Progenitor cell of endocrine pancreas (in vitro differentiated cells): Measurements from ENCODE around the gene FXYD1. TPM values are rescaled to one million over a fixed set of nuclear protein-coding genes. Genes with fewer than 3 reads are reported as not detected.

Experiments
- DNase-seq: peaks from one replicate; pipeline ENCODE4 v3.0.0; 2021; ENCODE audit warnings: low spot score; ENCODE audit not compliant: unreplicated experiment
- H3K27ac Mint-ChIP-seq: 2 replicates; pipeline ENCODE4 v1.8.0; 2021; ENCODE audit warnings: mild to moderate bottlenecking, moderate library complexity, mixed read lengths
- H3K27me3 Mint-ChIP-seq: 2 replicates; pipeline ENCODE4 v1.8.0; 2021; ENCODE audit warnings: mixed read lengths
- H3K36me3 Mint-ChIP-seq: 2 replicates; pipeline ENCODE4 v1.8.0; 2022; ENCODE audit warnings: mixed read lengths; ENCODE audit not compliant: insufficient read depth
- H3K4me1 Mint-ChIP-seq: 2 replicates; pipeline ENCODE4 v1.8.0; 2021; ENCODE audit warnings: low read depth, mixed read lengths
- H3K4me3 Mint-ChIP-seq: 2 replicates; pipeline ENCODE4 v1.8.0; 2021; ENCODE audit warnings: low read depth, mild to moderate bottlenecking, moderate library complexity, mixed read lengths
- H3K9me3 Mint-ChIP-seq: 2 replicates; pipeline ENCODE4 v1.8.0; 2021; ENCODE audit warnings: low read depth, mixed read lengths
- CTCF ChIP-seq: fragments of 200-600 bp; sonication (generic); IDR thresholded peaks from one replicate; pipeline ENCODE4 v1.5.0; 2021; ENCODE audit warnings: antibody characterized with exemption, mild to moderate bottlenecking; ENCODE audit not compliant: unreplicated experiment
- total RNA-seq: library from RNA; stranded (reverse); gene quantifications from 2 replicates; pipeline ENCODE4 v1.2.1, GENCODE V29; 2021

FXYD1 gene
- total RNA-seq, 1 donor from 2014 or later, result not detected

GRCh38 chr19:35093941-35094647, 44.5 kb upstream of the FXYD1 start:
- Mint-ChIP-seq H3K27ac (no peak overlapping the region), H3K36me3 (no peaks in the 10 kb centered on the region), H3K4me1 (peaks cover 8% of the 10 kb centered on the region), H3K27me3 (peaks cover 6% of the 10 kb centered on the region), H3K4me3 (no peak overlapping the region), H3K9me3 (no peaks in the 10 kb centered on the region)
- DNase-seq, result no peak
- no peak for TF ChIP-seq CTCF

GRCh38 chr19:35094656-35095055, 44.0 kb upstream of the FXYD1 start:
- no peak for TF ChIP-seq CTCF
- Mint-ChIP-seq H3K4me1 (peaks cover 7% of the 10 kb centered on the region), H3K4me3 (no peak overlapping the region), H3K36me3 (no peaks in the 10 kb centered on the region), H3K27ac (no peak overlapping the region), H3K27me3 (peaks cover 6% of the 10 kb centered on the region), H3K9me3 (no peaks in the 10 kb centered on the region)
- DNase-seq, result no peak

GRCh38 chr19:35095667-35096368, 42.8 kb upstream of the FXYD1 start:
- DNase-seq, result no peak
- Mint-ChIP-seq H3K36me3 (no peaks in the 10 kb centered on the region), H3K4me1 (peaks cover 5% of the 10 kb centered on the region), H3K4me3 (no peak overlapping the region), H3K9me3 (no peaks in the 10 kb centered on the region), H3K27me3 (peaks cover 6% of the 10 kb centered on the region), H3K27ac (peak overlapping the region; percentile 11)
- no peak for TF ChIP-seq CTCF

GRCh38 chr19:35098413-35099049, 40.1 kb upstream of the FXYD1 start:
- Mint-ChIP-seq H3K36me3 (no peaks in the 10 kb centered on the region), H3K27ac (peak overlapping the region; percentile 41), H3K4me3 (no peak overlapping the region), H3K4me1 (no peaks in the 10 kb centered on the region), H3K9me3 (no peaks in the 10 kb centered on the region), H3K27me3 (peaks cover 6% of the 10 kb centered on the region)
- no peak for DNase-seq
- TF ChIP-seq CTCF, result no peak

- no peak for TF ChIP-seq CTCF
- Mint-ChIP-seq H3K27ac (no peak overlapping the region), H3K9me3 (no peaks in the 10 kb centered on the region), H3K4me3 (no peak overlapping the region), H3K27me3 (peaks cover 6% of the 10 kb centered on the region), H3K36me3 (no peaks in the 10 kb centered on the region), H3K4me1 (no peaks in the 10 kb centered on the region)
- DNase-seq, result no peak
Measured at GRCh38 chr19:35099155-35099896, 39.3 kb upstream of the FXYD1 start.
